GM23338 (cell line): Measurements from ENCODE around the gene ASS1. TPM values are rescaled to one million over a fixed set of nuclear protein-coding genes. Genes with fewer than 3 reads are reported as not detected.

Source experiments
- ATAC-seq: fragments of 200-7000 bp; cut with Tn5 transposase; 3 replicates; pipeline ENCODE4 v1.9.1; 2020
- DNase-seq: peaks from one replicate; pipeline ENCODE4 v3.0.0-alpha.2; 2015; ENCODE audit warnings: low spot score
- H2AFZ ChIP-seq: fragments of 200-600 bp; sonication (generic); 2 replicates; pipeline ENCODE4 v1.8.0; 2016; ENCODE audit warnings: antibody characterized with exemption, mild to moderate bottlenecking, moderate library complexity
- H3F3A ChIP-seq: fragments of 200-600 bp; sonication (generic); replicated peaks from 2 replicates; pipeline ENCODE4 v1.8.0; 2017; ENCODE audit warnings: antibody characterized with exemption, mixed run types, low read depth
- H3K27ac ChIP-seq: fragments of 200-600 bp; sonication (generic); 2 replicates; pipeline ENCODE4 v1.6.1; 2016; ENCODE audit warnings: low read depth
- H3K27me3 ChIP-seq: fragments of 200-600 bp; sonication (generic); 2 replicates; pipeline ENCODE4 v1.8.0; 2016; ENCODE audit warnings: mild to moderate bottlenecking, mixed run types, moderate library complexity; ENCODE audit not compliant: insufficient read depth
- H3K36me3 ChIP-seq: fragments of 200-600 bp; sonication (generic); 2 replicates; pipeline ENCODE4 v1.8.0; 2016; ENCODE audit warnings: mild to moderate bottlenecking; ENCODE audit not compliant: insufficient read depth
- H3K4me1 ChIP-seq: fragments of 200-600 bp; sonication (generic); 2 replicates; pipeline ENCODE4 v1.8.0; 2016; ENCODE audit warnings: mild to moderate bottlenecking, moderate library complexity; ENCODE audit not compliant: insufficient read depth
- H3K4me2 ChIP-seq: fragments of 200-600 bp; sonication (generic); 2 replicates; pipeline ENCODE4 v1.7.1; 2017; ENCODE audit warnings: mixed run types
- H3K4me3 ChIP-seq: fragments of 200-600 bp; sonication (generic); 2 replicates; pipeline ENCODE4 v1.6.1; 2016; ENCODE audit warnings: mixed run types
- H3K79me2 ChIP-seq: fragments of 200-600 bp; sonication (generic); replicated peaks from 2 replicates; pipeline ENCODE4 v1.8.0; 2017; ENCODE audit warnings: mild to moderate bottlenecking; ENCODE audit not compliant: insufficient read depth
- H3K9me2 ChIP-seq: fragments of 200-600 bp; sonication (generic); 2 replicates; pipeline ENCODE4 v1.8.0; 2017; ENCODE audit not compliant: insufficient read depth
- H4K20me1 ChIP-seq: fragments of 200-600 bp; sonication (generic); replicated peaks from 2 replicates; pipeline ENCODE4 v1.8.0; 2017; ENCODE audit warnings: mild to moderate bottlenecking; ENCODE audit not compliant: insufficient read depth
- H3K27ac Mint-ChIP-seq: 2 replicates; pipeline ENCODE4 v1.8.0; 2020; ENCODE audit warnings: inconsistent platforms, mild to moderate bottlenecking, moderate library complexity, mixed read lengths
- H3K27me3 Mint-ChIP-seq: 3 replicates; pipeline ENCODE4 v1.8.0; 2022; ENCODE audit warnings: low read depth, mild to moderate bottlenecking, moderate library complexity, mixed read lengths, inconsistent platforms; ENCODE audit not compliant: insufficient read depth, poor library complexity
- H3K36me3 Mint-ChIP-seq: 3 replicates; pipeline ENCODE4 v1.8.0; 2021; ENCODE audit warnings: low read depth, mild to moderate bottlenecking, inconsistent platforms, moderate library complexity, mixed read lengths
- H3K4me1 Mint-ChIP-seq: 3 replicates; pipeline ENCODE4 v1.8.0; 2020; ENCODE audit warnings: mild to moderate bottlenecking, inconsistent platforms, mixed read lengths
- H3K4me3 Mint-ChIP-seq: 3 replicates; pipeline ENCODE4 v1.8.0; 2021; ENCODE audit warnings: moderate library complexity, mild to moderate bottlenecking, inconsistent platforms, mixed read lengths
- H3K9me3 Mint-ChIP-seq: 3 replicates; pipeline ENCODE4 v1.8.0; 2020; ENCODE audit warnings: moderate library complexity, mild to moderate bottlenecking, inconsistent platforms, mixed read lengths
- CREB1 ChIP-seq: fragments of 250-450 bp; sonication (Bioruptor Pico); IDR thresholded peaks from 2 replicates; pipeline ENCODE4 v1.5.0; 2020; ENCODE audit warnings: low read depth, mild to moderate bottlenecking, moderate library complexity
- NANOG ChIP-seq: IDR thresholded peaks from 2 replicates; pipeline ENCODE4 v1.6.1; 2016; ENCODE audit warnings: antibody characterized with exemption, borderline replicate concordance
- POLR2AphosphoS5 ChIP-seq: IDR thresholded peaks from 2 replicates; pipeline ENCODE4 v1.6.1; 2016; ENCODE audit warnings: antibody characterized with exemption, low read depth
- STAT1 ChIP-seq: IDR thresholded peaks from one replicate; pipeline ENCODE4 v1.6.1; 2016; ENCODE audit warnings: antibody characterized with exemption; ENCODE audit not compliant: unreplicated experiment
- ZNF331 ChIP-seq: fragments of 250-450 bp; sonication (Bioruptor Pico); IDR thresholded peaks from 2 replicates; pipeline ENCODE4 v1.5.0; 2020; ENCODE audit warnings: low read depth, mild to moderate bottlenecking, moderate library complexity
- polyA plus RNA-seq: library from polyadenylated mRNA; unstranded; fragments of >200 nt; fragmentation: Nextera tagmentation; extraction: Ambion mirVana; gene quantifications from 2 replicates; pipeline ENCODE4 v1.2.1, GENCODE V29; 2016
- total RNA-seq: library from RNA; depleted of rRNA; stranded (reverse); fragments of >200 nt; shearing (Covaris generic); gene quantifications from 2 replicates; pipeline ENCODE4 v1.2.3, GENCODE V29; 2014
- TF ChIP-seq, protein P1 (sequence below): IDR thresholded peaks from 2 replicates; pipeline ENCODE4 v1.6.1; 2016; ENCODE audit warnings: antibody characterized with exemption
- TF ChIP-seq, protein P2 (sequence below): IDR thresholded peaks from one replicate; pipeline ENCODE4 v1.6.1; 2018; ENCODE audit warnings: antibody characterized with exemption; ENCODE audit not compliant: unreplicated experiment
- TF ChIP-seq, protein P3 (sequence below), 2 experiments: fragments of 200-600 bp in 1 of 2; sonication (generic) in 1 of 2; conservative IDR thresholded peaks; 2 replicates each; pipeline versions ENCODE4 v1.5.1 to v1.6.1; 2016 to 2017; ENCODE audit warnings: antibody characterized with exemption in 2 of 2, low read depth in 2 of 2, mild to moderate bottlenecking in 2 of 2, moderate library complexity in 1 of 2
- TF ChIP-seq, protein P4 (sequence below): fragments of 250-450 bp; sonication (Bioruptor Pico); IDR thresholded peaks from 2 replicates; pipeline ENCODE4 v1.5.0; 2020; ENCODE audit warnings: mild to moderate bottlenecking, moderate library complexity

Gene ASS1
- total and polyA plus RNA-seq, 2 experiments from 2014 or later: 65.8 to 103 TPM

DNA sequence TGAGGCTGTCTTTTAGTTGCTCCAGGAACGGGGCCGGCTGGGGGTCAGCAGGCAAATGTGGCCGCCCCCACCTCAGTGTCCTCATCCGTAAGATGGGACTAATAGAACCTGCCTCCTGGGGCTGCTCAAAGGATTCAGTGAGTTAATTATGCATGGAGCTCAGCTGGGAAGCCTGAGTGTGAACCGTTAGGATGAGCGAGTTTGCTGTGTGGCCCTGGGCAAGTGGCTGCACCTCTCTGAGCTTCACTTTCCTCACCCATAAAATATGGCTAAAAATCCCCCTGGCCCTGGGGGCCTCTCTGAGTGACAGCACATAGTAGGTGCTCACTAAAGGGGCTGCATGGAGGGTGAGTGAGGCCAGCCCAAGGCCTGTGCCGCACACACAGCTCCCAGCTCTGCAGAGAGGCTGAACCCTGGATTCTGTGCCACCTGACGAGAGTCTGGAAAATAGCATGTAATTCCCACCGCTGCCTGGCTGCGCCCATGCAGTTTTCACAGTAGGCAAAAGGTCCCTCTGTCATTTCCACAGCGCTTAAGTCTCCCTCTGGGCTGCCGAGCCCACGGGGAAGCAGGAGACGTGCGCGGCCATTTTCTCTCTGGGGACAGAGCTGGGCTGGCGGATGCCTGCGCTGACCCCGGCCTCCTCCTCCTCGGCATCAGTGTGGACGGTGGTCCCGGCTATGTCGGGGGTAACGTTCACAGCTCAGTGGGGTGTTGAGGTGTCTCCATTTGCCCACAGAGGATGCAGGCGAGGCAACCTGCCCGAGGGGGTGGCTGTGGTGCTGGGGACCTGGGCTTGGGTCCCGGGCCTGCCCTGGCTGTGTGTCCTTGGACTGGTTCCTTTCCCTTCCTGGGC lies 18.2 kb downstream of the ASS1 start:
- Histone ChIP-seq H3K9me2 (no peaks in the 10 kb centered on the region), H3K4me2 (no peak overlapping the region), H2AFZ (no peak overlapping the region), H3K79me2 (no peaks in the 10 kb centered on the region), H3K27ac (no peak overlapping the region), H3K4me1 (peaks cover 4% of the 10 kb centered on the region; the same call in 1 of the 2 replicates), H4K20me1 (no peaks in the 10 kb centered on the region), H3K36me3 (no peaks in the 10 kb centered on the region), H3K27me3 (no peaks in the 10 kb centered on the region), H3K4me3 (no peak overlapping the region), H3F3A (no peaks in the 10 kb centered on the region)
- Mint-ChIP-seq H3K4me3 (no peak overlapping the region), H3K27ac (no peak overlapping the region), H3K4me1 (peaks cover 12% of the 10 kb centered on the region), H3K36me3 (peaks cover 27% of the 10 kb centered on the region), H3K9me3 (no peaks in the 10 kb centered on the region), H3K27me3 (peaks cover 11% of the 10 kb centered on the region)
- ATAC-seq (no peak), DNase-seq (no peak)
- TF ChIP-seq, protein P1, sequence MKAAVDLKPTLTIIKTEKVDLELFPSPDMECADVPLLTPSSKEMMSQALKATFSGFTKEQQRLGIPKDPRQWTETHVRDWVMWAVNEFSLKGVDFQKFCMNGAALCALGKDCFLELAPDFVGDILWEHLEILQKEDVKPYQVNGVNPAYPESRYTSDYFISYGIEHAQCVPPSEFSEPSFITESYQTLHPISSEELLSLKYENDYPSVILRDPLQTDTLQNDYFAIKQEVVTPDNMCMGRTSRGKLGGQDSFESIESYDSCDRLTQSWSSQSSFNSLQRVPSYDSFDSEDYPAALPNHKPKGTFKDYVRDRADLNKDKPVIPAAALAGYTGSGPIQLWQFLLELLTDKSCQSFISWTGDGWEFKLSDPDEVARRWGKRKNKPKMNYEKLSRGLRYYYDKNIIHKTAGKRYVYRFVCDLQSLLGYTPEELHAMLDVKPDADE: no peak
- TF ChIP-seq, protein P2, sequence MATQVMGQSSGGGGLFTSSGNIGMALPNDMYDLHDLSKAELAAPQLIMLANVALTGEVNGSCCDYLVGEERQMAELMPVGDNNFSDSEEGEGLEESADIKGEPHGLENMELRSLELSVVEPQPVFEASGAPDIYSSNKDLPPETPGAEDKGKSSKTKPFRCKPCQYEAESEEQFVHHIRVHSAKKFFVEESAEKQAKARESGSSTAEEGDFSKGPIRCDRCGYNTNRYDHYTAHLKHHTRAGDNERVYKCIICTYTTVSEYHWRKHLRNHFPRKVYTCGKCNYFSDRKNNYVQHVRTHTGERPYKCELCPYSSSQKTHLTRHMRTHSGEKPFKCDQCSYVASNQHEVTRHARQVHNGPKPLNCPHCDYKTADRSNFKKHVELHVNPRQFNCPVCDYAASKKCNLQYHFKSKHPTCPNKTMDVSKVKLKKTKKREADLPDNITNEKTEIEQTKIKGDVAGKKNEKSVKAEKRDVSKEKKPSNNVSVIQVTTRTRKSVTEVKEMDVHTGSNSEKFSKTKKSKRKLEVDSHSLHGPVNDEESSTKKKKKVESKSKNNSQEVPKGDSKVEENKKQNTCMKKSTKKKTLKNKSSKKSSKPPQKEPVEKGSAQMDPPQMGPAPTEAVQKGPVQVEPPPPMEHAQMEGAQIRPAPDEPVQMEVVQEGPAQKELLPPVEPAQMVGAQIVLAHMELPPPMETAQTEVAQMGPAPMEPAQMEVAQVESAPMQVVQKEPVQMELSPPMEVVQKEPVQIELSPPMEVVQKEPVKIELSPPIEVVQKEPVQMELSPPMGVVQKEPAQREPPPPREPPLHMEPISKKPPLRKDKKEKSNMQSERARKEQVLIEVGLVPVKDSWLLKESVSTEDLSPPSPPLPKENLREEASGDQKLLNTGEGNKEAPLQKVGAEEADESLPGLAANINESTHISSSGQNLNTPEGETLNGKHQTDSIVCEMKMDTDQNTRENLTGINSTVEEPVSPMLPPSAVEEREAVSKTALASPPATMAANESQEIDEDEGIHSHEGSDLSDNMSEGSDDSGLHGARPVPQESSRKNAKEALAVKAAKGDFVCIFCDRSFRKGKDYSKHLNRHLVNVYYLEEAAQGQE: no peak
- TF ChIP-seq, protein P3, sequence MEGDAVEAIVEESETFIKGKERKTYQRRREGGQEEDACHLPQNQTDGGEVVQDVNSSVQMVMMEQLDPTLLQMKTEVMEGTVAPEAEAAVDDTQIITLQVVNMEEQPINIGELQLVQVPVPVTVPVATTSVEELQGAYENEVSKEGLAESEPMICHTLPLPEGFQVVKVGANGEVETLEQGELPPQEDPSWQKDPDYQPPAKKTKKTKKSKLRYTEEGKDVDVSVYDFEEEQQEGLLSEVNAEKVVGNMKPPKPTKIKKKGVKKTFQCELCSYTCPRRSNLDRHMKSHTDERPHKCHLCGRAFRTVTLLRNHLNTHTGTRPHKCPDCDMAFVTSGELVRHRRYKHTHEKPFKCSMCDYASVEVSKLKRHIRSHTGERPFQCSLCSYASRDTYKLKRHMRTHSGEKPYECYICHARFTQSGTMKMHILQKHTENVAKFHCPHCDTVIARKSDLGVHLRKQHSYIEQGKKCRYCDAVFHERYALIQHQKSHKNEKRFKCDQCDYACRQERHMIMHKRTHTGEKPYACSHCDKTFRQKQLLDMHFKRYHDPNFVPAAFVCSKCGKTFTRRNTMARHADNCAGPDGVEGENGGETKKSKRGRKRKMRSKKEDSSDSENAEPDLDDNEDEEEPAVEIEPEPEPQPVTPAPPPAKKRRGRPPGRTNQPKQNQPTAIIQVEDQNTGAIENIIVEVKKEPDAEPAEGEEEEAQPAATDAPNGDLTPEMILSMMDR (conservative IDR thresholded peaks at IDR 0.05; ENCODE audit: low read depth in 2 of 2): no peak
- TF ChIP-seq STAT1: no peak
- TF ChIP-seq CREB1 (CRISPR knock-in tag): no peak
- TF ChIP-seq NANOG: no peak
- TF ChIP-seq, protein P4, sequence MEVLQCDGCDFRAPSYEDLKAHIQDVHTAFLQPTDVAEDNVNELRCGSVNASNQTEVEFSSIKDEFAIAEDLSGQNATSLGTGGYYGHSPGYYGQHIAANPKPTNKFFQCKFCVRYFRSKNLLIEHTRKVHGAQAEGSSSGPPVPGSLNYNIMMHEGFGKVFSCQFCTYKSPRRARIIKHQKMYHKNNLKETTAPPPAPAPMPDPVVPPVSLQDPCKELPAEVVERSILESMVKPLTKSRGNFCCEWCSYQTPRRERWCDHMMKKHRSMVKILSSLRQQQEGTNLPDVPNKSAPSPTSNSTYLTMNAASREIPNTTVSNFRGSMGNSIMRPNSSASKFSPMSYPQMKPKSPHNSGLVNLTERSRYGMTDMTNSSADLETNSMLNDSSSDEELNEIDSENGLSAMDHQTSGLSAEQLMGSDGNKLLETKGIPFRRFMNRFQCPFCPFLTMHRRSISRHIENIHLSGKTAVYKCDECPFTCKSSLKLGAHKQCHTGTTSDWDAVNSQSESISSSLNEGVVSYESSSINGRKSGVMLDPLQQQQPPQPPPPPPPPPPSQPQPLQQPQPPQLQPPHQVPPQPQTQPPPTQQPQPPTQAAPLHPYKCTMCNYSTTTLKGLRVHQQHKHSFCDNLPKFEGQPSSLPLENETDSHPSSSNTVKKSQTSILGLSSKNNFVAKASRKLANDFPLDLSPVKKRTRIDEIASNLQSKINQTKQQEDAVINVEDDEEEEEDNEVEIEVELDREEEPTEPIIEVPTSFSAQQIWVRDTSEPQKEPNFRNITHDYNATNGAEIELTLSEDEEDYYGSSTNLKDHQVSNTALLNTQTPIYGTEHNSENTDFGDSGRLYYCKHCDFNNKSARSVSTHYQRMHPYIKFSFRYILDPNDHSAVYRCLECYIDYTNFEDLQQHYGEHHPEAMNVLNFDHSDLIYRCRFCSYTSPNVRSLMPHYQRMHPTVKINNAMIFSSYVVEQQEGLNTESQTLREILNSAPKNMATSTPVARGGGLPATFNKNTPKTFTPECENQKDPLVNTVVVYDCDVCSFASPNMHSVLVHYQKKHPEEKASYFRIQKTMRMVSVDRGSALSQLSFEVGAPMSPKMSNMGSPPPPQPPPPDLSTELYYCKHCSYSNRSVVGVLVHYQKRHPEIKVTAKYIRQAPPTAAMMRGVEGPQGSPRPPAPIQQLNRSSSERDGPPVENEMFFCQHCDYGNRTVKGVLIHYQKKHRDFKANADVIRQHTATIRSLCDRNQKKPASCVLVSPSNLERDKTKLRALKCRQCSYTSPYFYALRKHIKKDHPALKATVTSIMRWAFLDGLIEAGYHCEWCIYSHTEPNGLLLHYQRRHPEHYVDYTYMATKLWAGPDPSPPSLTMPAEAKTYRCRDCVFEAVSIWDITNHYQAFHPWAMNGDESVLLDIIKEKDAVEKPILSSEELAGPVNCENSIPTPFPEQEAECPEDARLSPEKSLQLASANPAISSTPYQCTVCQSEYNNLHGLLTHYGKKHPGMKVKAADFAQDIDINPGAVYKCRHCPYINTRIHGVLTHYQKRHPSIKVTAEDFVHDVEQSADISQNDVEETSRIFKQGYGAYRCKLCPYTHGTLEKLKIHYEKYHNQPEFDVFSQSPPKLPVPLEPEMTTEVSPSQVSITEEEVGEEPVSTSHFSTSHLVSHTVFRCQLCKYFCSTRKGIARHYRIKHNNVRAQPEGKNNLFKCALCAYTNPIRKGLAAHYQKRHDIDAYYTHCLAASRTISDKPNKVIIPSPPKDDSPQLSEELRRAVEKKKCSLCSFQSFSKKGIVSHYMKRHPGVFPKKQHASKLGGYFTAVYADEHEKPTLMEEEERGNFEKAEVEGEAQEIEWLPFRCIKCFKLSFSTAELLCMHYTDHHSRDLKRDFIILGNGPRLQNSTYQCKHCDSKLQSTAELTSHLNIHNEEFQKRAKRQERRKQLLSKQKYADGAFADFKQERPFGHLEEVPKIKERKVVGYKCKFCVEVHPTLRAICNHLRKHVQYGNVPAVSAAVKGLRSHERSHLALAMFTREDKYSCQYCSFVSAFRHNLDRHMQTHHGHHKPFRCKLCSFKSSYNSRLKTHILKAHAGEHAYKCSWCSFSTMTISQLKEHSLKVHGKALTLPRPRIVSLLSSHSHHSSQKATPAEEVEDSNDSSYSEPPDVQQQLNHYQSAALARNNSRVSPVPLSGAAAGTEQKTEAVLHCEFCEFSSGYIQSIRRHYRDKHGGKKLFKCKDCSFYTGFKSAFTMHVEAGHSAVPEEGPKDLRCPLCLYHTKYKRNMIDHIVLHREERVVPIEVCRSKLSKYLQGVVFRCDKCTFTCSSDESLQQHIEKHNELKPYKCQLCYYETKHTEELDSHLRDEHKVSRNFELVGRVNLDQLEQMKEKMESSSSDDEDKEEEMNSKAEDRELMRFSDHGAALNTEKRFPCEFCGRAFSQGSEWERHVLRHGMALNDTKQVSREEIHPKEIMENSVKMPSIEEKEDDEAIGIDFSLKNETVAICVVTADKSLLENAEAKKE (CRISPR knock-in tag): no peak
- TF ChIP-seq POLR2AphosphoS5: no peak
- TF ChIP-seq ZNF331: no peak
